GM18951 (cell line): ENCODE measurements around the gene CYB5B.
"Not testable (repeated sequence)": the region's sequence is repeated elsewhere in the genome, so short reads cannot be mapped to it uniquely, and the experiment has no call there.

Experiments used
- POLR2A ChIP-seq: IDR thresholded peaks from 4 replicates; pipeline ENCODE4 v1.6.1; 2011; ENCODE audit warnings: mild to moderate bottlenecking; ENCODE audit not compliant: insufficient read length, insufficient read depth; ENCODE audit errors: extremely low read depth
- in situ Hi-C: fragments of 300-500 bp; cut with MboI; formaldehyde crosslinking; loops from one replicate; pipeline ENCODE4 v1.12.0; 2022; ENCODE audit warnings: low sequenced_read_pairs, mixed read lengths, inconsistent platforms; ENCODE audit not compliant: unreplicated experiment

CYB5B gene

DNA sequence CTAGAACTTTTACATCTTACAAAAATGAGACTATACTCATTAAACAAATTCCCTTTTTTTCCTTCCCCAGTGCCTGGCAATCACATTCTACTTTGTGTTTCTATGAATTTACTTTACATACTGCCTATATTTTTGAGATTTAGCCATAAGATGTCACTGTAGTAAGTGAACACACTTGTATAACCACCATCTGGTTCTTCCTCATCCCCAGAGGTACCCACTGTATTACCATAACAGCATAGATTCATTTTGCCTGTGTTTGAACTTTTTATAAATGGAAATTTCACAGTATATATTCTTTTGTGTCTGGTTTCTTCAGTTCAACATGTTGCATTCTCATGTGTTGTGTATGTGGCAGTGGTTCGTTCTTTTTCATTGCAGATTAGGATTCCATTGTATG is 15.8 kb downstream of the CYB5B start:
- no peak for TF ChIP-seq POLR2A
- in situ Hi-C loops = no loop called here

DNA sequence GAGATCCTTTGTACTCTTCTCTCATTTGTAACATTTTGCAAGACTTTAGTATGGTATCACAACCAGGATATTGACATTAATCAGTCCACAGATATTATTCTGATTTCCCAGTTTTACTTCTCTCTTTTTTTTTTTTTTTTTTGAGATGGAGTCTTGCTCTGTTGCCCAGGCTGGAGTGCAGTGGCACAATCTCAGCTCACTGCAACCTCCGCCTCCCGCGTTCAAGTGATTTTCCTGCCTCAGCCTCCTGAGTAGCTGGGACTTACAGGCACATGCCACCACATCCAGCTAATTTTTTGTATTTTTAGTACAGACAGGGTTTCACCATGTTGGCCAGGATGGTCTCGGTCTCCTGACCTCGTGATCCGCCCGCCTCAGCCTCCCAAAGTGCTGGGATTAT is 16.6 kb downstream of the CYB5B start:
- in situ Hi-C loops = not testable (repeated sequence)

GRCh38 chr16:69443927-69444631 is 19.7 kb downstream of the CYB5B start:
- TF ChIP-seq POLR2A = no peak
- in situ Hi-C loops = no loop called here

- in situ Hi-C loops = no loop called here
- TF ChIP-seq POLR2A = no peak
These were observed 20.6 kb downstream of the CYB5B start for GRCh38 chr16:69444873-69445517.

DNA sequence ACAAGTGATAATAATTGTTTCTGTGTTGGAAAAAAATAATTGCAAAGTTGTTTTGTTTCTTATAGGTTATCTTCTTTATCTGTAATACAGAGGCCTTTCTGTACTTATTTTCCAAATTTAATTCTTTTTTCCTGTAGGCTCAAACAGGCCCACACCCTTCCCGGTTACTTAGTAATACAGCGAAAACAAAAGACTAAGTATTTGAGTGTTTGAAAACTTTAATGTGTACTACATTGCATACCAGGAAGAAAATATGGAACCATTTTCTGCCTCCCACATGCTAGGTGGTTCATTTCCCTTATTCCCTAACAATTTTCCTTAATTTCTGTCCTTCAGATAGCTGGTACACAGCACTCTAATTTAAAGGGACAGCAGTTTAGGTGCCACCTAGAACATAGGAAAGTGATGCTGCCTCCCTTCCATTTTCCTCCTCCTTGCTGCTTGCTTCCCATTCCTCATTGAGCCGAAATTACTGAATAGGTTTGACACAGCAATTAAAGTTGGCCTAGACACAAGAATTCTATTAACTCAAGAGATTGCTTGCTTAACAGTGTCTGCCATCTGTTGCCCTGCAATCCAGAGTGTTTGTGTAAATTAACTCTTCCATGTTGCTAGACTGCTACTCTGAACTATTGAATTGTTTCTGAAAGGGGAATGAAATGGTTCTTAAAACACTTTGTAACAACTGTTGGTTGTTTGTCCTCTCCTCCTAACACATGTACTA is 24.2 kb downstream of the CYB5B start:
- TF ChIP-seq POLR2A = no peak
- in situ Hi-C loops = no loop called here

DNA sequence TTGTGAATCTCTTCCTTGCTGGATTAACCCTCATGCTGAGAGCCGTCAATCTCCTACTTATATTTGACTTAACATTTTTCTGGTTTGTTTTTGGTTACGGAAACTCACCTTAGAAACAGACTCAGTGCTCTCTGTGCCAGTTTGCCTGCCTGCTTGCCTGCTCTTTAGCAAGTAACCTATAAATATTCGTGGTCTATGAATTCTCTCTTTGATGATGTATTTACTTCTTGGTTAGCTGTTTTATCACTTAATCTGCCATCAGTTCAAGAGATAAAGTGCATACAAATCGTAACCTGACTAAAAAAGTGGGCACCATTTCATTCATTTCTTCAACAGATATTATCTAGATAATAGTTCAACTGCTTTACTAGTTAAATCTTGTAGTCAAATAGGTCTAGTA is 26.7 kb downstream of the CYB5B start:
- in situ Hi-C loops = no loop called here
- no peak for TF ChIP-seq POLR2A

DNA sequence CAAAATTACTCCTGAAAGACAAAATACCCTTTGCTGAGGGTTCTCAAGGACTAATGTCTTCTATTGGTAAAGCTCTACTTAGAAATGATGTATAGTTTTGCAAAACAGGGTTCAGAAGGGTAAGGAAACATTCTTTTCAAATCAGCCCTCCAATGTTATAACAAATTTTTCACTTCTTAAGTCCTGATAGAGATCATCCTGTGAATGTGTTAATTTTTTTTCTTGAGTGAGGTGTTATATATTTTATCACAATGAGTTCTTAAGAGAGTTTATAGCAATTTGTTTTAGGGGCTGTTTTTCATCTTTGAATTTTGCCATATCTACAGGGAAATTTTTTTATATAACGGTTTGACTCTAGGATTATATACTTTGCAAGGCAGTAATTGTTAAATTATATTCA is 29.5 kb downstream of the CYB5B start:
- in situ Hi-C loops = no loop called here
- TF ChIP-seq POLR2A = no peak

DNA sequence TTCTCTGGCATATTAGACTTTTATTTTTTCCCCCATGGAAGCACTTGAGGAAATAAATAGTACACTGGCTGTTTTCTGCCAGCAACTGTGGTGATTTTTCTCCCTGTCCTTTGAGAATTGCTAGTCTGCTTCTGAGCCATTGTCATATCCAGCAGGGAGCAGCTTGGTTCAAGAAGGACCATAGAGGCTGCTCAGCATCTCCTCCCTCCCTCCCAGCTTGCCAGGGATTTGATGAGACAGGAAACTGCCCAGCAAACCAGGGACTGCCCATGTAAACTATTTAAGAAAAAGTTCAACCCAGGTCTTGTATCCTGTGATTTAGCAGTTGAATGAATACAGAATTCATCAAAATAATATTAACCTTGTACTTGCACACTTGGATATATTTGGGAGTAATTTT is 39.5 kb downstream of the CYB5B start:
- no peak for TF ChIP-seq POLR2A
- in situ Hi-C loops = no loop called here

DNA sequence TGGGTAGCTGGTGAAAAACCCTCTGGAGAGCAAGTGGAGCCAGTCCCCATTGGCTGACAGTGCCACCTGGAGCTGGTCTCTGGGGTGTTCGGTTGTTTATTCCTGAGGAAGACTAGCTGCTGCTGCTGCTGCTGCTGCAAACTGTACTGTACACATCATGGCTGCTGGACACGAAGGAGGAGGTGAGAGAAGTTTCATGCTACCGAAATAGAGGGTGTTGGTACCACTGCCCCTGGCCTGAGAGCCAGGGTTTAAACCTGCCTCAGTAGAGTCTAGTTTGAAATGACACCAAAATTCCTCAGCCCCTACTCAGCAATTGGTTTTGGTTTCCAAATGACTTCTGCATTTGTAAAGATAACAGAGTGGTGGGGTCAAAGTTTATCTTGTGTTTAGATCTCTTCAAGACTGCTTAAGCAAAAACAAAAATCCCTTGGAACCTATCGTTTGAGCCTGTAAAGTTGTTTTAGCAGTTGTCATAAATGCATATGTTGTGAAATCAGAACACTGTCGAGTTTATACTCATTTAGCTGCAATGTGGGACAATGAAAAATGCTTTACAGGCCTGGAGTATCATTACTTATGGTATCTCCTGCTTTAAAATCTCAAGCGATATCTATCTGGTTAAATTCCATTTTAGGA is 40.8 kb downstream of the CYB5B start:
- in situ Hi-C loops = no loop called here
- peak; percentile 36 for TF ChIP-seq POLR2A

DNA sequence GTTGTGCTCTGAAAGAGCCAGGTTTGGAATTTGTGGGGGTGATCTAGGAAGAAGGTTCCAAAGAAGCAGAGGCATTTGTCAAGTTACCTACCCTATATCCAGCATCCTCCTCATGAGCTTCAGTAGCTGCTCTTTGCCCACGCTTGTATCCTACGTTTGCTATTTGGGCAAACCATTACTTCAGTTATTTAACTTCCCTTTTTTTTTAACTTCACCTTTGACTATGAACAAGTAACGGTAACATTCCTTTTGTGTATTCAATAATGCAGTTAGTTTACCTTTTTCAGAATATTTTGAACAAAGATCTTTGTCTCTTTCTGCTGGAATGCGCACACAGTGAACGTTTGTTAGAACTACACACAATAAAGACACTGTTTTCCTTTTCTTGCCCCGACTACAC is 41.5 kb downstream of the CYB5B start:
- in situ Hi-C loops = no loop called here
- no peak for TF ChIP-seq POLR2A

DNA sequence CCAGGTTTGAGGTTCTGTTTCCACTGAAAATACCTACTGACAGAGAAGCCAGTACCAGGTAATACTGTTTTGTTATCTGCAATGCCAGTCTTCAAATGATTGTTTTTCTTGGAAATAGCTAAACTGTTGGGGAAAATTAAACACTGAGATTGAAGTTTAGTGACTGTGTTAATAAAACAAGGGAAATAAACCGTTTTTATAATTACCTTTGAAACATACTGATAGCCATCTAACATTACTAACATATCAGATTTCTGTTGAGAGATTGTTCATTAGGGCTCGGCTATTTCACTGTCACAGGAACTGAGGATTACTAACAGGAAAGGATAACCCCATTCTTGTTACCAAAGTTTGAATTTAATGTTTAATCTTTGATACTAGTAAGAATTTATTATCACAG is 42.1 kb downstream of the CYB5B start:
- TF ChIP-seq POLR2A = no peak
- in situ Hi-C loops = no loop called here

GRCh38 chr16:69467080-69467479 is 42.7 kb downstream of the CYB5B start:
- in situ Hi-C loops = no loop called here
- no peak for TF ChIP-seq POLR2A

DNA sequence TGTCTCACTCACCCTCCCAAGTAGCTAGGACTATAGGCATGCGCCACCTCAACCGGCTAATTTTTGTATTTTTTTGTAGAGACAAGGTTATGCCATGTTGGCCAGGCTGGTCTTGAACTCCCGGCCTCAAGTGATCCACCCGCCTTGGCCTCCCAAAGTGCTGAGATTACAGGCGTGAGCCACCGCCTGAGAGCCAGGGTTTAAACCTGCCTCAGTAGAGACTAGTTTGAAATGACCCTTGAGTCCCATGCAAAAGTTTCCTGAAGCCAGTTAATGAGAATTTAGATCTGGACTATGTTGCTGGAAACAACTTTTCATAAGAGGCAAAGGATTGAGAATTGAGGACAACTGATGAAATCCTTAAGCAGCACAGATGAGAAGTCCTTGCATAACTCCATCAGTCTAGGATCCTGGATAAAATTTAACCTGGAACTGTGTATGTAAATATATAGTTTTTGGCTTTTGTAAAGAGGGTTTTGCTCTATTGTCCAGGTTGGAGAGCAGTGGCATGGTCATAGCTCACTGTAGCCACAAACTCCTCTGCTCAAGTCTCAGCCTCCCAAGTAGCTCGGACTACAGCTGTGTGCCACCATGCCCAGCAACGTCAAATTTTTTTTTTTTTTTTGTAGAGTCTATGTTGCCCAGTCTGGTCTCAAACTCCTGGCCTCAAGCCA is 43.2 kb downstream of the CYB5B start:
- no peak for TF ChIP-seq POLR2A
- in situ Hi-C loops = no loop called here

DNA sequence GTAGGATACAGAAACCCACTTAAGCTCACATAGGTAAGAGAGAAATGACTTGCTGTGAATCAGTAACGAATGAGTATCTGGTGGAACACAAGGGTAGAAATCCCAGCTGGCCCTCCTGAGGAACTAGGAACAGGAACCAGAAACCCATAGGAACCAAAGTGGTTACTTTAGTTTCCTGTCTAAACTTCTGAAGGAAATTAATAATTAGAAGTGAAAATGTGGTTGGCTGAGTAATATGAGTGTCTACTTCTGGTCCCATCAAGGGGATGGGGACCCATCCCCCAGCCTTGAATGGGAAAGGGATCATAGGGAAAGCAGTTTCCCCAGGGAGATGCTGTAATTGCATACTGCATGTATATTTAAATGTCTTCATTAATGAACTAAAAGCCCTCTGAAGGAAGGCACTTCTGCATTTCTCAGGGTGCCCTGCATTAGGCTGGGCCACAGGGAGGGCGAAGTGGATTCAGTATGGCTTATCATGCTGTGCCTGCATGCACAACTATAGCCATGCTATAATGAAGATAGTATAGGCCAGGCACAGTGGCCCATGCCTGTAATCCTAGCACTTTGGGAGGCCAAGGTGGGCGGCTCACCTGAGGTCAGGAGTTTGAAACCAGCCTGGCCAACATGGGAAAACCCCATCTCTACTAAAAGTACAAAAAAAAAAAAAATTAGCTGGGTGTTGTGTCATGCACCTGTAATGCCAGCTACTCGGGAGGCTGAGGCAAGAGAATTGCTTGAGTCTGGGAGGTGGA is 45.6 kb downstream of the CYB5B start:
- no peak for TF ChIP-seq POLR2A
- in situ Hi-C loops = loop anchor here (10.0 kb wide), 1 partner anchor 95 kb away; the partner anchor contains the start of gene NFAT5
